HG03097 (cell line): ENCODE measurements around the gene SMIM3.

Experiments used
- ATAC-seq: cut with Tn5 transposase; IDR thresholded peaks from one replicate; pipeline ENCODE4 v1.9.1; 2021; ENCODE audit not compliant: unreplicated experiment, low FRiP score

SMIM3 gene

DNA sequence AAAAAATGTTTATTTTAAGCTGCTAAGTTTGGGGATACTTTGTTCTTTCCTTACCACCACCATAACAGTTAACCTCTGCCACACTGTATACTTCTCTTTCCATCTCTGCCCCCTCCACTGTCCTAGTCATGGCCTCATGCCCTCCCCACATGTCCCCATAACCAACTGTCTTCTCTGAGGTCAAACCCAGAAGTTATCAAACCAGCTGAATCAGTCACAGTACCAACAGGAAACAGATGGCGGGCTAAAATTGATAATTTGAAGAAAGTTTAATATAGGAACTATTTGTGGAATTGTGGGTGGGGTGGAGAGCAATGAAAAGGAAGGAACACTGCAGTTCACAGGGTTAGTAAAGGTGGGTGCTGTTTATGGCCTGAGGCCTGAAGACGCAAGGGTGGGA lies 14.0 kb upstream of the SMIM3 start:
- ATAC-seq = no peak

DNA sequence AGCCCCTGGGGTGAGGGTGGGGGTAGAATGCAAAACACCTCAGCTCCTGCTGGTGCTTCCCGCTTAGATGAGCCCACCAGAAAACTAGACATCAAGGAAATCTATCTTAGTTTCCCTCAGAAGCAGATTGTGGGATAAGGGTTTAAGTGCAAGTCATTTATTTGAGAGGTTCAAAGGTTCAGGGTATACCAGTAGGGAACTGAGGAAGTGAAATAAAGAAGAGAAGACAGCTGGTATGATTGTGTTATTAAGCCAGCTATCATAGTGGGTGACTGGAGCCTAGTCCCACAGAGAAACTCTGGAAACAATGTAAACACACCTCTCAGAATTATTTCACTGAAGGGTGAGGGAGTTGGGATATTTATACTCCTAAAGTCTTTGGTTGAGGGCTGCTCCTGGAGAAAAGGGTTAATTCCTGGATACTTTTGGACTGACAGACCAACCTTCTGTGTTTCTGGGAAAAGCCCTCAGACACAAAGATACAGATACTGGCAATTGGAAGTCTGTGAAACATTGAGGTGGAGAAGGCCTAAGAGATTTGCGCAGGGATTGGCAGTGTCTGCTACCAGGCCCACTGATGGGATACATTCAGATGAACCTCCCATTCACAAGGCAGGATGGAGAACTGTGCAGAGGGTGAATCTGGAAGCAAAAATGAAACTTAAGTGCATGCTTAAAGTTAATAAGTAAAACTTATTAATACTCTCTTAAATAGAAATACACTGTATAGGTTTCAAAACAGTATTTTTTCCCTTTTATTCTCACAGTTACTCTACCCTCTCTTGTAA lies 13.4 kb upstream of the SMIM3 start:
- no peak for ATAC-seq

DNA sequence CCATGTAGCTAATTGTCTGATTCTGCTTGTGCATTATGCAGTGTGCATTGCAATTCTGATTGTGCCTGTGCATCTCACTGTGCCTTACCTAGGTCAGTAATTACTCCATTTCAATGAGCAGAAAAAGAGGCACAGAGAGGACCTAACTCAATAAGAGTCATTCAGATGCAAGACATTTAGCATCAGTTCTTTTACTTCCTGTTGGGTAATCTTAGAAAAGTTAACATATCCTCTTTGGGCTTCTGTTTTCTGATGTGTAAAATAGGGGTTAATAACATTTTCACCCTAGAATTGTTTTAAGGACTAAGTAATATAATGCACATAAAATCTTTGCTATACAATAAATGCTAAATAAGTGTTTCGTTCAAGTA lies 12.8 kb upstream of the SMIM3 start:
- no peak for ATAC-seq

DNA sequence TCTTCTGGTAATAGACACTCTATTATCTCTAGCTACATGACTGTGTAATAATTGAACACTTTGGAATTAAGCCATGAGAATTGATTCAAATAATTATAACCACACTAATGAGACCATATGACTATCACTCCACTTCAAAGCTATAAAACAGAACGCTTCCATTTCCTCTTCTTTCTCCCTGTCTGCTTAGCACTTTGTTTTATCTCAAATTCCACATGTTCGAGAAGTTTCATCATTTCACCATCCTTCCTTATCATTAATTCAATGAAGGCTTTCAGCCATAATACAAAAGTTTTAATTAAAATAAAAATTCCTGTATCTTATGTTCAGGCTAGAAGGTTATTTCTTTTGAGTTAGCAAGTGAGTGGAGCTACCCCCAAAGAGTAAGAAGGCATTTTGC lies 12.3 kb upstream of the SMIM3 start:
- ATAC-seq = no peak

- ATAC-seq = no peak
Observed at GRCh38 chr5:150771034-150771795, 7.3 kb upstream of the SMIM3 start.

- no peak for ATAC-seq
Observed at GRCh38 chr5:150774145-150774544, 4.4 kb upstream of the SMIM3 start.

DNA sequence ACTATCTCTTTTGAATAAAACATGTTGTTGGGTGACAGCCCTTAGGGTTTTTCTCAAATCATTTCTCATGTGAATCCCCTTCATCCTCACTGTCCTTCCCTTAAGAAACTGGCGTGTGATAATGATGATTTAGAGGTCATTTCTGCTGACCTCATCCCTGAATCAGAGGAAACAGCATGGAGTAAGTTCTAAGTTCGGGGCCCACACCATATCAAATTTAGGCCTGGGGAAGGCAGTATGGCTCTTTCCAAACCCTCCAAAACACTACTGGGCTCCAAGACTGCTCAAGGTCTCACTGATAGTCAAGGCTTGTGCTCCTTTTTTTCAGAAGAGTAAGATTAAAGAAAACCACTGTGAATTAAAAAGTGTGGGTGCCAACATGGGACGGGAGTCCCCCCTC lies 872 bp upstream of the SMIM3 start:
- no peak for ATAC-seq

DNA sequence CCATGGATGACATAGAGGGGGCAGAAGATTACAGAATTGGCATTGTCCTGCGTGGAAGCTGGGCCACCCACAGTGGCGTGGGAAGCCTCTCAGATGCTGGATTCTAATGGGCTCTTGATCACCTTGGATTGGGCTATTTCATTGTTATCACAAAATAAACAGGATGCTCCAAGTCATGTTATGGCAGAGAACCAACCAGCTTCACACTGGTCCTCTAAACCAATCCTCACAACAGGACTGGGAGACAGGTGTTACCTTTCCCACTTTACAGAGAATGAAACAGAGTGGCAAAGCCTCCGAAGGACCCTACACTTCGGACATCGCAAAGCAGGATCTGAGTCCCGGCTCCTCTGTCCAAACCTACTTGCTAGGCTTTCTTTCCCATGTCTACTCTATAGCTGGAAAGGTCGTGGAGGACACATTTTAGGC lies 455 bp upstream of the SMIM3 start:
- ATAC-seq = no peak

- no peak for ATAC-seq
Observed at GRCh38 chr5:150779397-150780186, 1.0 kb downstream of the SMIM3 start.

DNA sequence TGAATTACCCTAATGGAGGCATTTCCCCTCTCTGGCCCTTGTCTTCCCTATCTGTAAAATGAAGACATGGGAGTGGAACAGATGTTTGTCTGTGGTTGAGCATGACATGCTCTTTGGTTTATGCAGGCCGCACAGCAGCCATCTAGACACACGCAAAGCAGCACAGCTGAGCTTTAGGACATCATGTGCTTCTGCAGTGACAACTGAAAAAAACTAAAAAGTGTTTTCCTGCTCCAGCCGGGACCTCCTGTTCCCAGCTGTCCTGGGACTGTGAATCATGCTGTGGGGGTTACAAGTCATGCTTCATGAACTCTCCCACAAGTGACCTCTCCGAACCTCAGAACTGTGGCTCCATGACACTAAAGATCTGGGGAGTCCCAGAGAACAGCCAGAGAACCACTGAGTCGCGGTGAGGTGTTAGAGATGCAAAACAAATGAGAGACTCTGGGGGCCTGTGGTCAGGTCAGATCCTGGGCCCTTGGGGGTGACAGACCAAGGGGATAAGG lies 1.7 kb downstream of the SMIM3 start:
- peak; percentile 54 for ATAC-seq

GRCh38 chr5:150780816-150781221 lies 2.3 kb downstream of the SMIM3 start:
- ATAC-seq = no peak

- no peak for ATAC-seq
Observed at GRCh38 chr5:150781706-150782614, 3.4 kb downstream of the SMIM3 start.

DNA sequence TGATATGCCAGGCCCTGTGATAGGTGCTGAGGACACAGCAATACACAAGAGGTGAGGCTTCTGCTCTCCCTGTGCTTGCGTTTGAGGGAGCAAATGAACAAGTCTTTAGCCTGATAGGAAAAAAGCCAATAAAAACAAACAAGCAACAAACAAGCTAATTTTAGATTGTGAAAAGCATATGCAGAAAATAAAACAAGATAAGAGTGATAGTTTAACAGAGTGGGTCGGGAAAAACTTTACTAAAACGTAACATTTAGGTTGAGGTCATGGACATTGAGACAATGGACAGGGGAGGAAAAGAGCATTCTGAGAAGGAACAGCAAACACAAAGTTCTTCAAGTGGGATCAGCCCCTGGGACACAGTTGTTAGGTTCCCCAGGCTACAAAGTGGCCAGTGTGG lies 4.3 kb downstream of the SMIM3 start:
- no peak for ATAC-seq

DNA sequence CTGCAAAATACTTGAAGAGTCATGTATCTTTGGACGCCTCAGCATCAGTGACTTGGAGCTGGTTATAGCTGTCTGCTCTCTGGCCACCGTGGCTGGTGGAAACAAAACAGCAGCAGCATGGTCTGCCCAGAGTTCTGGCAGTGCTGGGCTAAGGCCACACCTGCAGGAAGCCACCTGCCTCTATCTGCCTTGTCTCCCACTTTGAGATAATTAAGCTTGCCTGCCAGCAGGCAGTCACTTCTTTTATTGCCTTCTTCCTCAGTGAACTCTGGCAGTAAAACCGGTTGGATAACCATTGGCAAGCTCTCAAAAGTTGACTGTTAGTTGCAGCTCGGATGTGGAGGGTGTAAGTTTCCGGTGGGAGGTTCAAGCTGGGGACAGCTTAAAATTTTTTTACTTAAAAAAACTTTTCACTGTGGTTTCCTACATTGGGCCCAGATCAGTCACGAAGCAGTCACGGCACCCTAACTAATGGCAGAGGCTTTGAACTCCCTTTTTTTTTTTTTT lies 4.9 kb downstream of the SMIM3 start:
- ATAC-seq = peak; percentile 35

- ATAC-seq = no peak
Observed at GRCh38 chr5:150785950-150786349, 7.4 kb downstream of the SMIM3 start.

DNA sequence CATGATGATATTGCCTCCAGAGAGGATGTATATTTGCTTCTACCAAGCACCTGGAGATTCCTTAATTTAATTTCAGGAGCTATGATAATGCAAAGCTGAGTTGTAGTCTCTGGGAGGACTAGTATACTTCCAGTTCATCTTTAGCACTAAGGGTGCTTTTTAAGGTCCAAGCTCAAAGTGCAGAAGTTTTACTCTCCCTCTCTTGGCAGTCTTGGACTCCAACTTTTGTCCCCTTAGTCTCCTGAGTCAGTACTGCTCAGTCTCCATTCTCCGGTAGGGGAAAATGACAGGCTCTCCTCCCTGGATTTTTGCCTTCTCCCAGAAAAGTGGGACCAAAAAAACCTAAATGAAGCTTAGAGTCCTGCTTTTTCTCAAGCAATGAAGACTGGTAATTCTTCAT lies 8.3 kb downstream of the SMIM3 start:
- no peak for ATAC-seq

DNA sequence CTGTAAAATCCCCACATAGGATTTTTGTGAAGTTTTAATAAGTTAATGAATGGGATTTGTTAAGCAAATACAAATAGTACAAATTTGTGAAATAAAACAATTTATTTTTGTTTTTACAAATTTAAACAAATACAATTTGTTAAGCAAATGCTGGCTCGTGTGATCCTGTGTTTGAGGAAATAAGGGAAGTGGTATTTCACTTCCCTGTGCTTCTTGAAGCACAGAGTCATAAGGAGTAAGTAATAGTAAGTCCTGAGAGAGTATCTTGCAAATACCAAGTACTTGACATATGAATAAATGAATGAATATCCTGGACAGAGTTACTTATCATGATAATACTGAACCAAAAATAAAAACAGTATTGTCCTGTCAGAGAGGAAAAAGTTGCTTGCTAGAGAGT lies 9.1 kb downstream of the SMIM3 start:
- no peak for ATAC-seq

DNA sequence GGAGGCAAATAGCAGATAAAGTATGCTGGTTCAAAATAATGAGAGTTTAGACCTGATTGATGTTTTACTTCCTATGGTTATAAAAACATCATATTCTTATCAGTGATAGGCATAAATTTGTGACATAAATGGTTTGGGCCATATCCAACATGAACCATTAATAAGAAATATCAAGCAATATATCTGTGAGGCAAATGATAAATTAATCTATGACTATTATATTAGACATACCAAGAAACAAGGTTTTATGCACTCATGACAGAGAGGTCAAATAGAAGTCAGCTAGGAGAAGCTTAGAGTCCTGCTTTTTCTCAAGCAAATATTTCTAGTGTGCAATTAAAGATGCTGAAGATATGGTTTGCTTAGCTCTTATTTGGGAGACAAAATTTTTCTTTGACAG lies 10.4 kb downstream of the SMIM3 start:
- ATAC-seq = no peak

- no peak for ATAC-seq
Observed at GRCh38 chr5:150789450-150789849, 10.9 kb downstream of the SMIM3 start.
